AG09309 (cell line): ENCODE data around the gene TMEM51.

Source experiments
- DNase-seq: peaks from one replicate; pipeline ENCODE4 v3.0.0-alpha.2; 2010; ENCODE audit warnings: low read depth
- H3K4me3 ChIP-seq: 2 replicates; pipeline ENCODE4 v1.5.1; 2011; ENCODE audit warnings: mild to moderate bottlenecking, low read depth, low read length, moderate library complexity; ENCODE audit not compliant: control insufficient read depth
- CTCF ChIP-seq: IDR thresholded peaks from 2 replicates; pipeline ENCODE4 v1.5.1; 2011; ENCODE audit warnings: mild to moderate bottlenecking, low read depth, low read length, inconsistent platforms; ENCODE audit not compliant: insufficient read depth, control insufficient read depth; ENCODE audit errors: missing control alignments

The TMEM51 gene

GRCh38 chr1:15251857-15252835 is 98.6 kb downstream of the TMEM51 start:
- no peak for TF ChIP-seq CTCF
- DNase-seq: no peak

GRCh38 chr1:15254559-15254958 is 101.0 kb downstream of the TMEM51 start:
- DNase-seq: no peak
- TF ChIP-seq CTCF: no peak
- no peak overlapping the region for H3K4me3 ChIP-seq

More at GRCh38 chr1:15251857-15252835, 98.6 kb downstream of the TMEM51 start:
- H3K4me3 ChIP-seq: no peak overlapping the region

- no peak for TF ChIP-seq CTCF
- H3K4me3 ChIP-seq: no peak overlapping the region
- no peak for DNase-seq
Observed at GRCh38 chr1:15255582-15256149, 102.1 kb downstream of the TMEM51 start.

GRCh38 chr1:15256584-15256983 is 103.0 kb downstream of the TMEM51 start:
- no peak overlapping the region for H3K4me3 ChIP-seq
- no peak for TF ChIP-seq CTCF
- no peak for DNase-seq

- DNase-seq: no peak
- TF ChIP-seq CTCF: no peak
- no peak overlapping the region for H3K4me3 ChIP-seq
Observed at GRCh38 chr1:15257309-15257708, 103.8 kb downstream of the TMEM51 start.

GRCh38 chr1:15258833-15259621 is 105.5 kb downstream of the TMEM51 start:
- no peak for DNase-seq
- TF ChIP-seq CTCF: no peak
- no peak overlapping the region for H3K4me3 ChIP-seq
